Kidney glomerular epithelial cell (primary cell): ENCODE measurements around the gene SORCS1.

ENCODE experiments used
- DNase-seq: peaks from one replicate; lab custom pipeline; 2025; lab: John Stamatoyannopoulos, UW

The SORCS1 gene

DNA sequence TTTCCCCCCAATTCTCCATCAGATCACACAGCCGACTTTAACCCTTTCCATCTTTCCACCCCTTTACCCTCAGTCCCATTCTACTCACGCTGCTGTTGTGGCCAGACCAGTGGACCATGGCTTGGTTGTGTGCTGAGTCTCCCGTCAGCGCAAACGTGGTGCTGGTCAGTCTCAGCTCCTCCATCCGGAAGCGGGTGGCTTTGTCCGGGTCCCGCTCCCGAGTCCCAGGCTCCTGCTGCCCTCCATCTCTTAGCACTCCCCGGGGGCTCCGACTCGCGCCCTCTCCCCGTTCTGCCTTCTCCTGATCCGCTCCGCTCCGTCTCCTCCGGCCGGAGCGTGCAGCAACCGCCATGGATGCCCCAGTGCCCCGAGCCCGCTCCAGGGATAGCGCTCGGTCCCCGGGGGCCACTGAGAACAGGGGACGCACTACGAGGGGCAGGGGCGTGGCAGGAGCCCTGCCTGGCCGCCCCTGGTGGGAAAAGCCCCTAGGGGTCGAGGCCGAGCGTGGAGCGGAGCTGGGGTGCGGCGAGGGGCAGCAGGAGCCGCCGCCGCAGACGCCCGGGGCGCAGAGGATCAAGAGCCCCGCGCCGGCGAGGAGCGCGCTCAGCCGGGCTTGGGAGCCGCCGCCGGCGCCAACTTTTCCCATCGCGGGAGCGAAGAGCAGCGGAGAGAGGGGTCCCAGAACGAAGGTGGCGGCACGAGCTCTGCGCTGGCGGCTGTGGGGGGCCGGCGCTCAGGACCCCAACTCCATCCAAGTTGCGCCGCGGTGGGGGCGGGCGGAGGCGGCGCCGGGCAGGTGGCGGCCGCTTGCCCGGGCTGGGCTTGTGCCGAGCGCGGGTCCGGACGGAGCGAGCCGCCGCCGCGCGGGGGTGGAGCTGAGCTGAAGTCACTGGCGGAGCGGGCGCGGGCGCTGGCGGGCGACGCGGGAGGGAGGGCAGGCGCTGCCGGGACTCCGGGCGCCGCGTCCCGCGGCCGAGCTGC is at the start of gene SORCS1:
SORCS1 (minus strand) TSS at position 826 of the 981 bp plus-strand sequence.
- DNase-seq = no peak

DNA sequence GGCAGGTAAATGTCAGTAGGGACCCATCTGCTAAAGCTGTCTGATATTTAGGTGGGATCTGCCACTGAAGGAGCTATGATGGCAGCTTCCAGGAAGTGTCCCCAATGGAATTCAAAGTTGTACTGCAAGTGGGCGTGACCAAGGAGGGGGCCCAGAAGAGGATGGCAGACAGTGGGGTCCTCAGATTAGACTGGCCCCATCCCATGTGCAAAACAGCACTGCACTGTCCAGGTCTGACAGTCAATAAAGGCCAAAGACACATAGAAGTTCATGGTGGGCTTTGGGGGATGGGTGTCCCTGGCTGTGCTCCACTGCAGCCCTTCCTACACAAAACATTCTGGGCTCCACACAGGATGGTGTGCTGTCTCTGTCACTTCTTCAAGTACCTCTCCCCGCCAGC is 49.8 kb upstream of the SORCS1 start:
- DNase-seq = no peak

DNA sequence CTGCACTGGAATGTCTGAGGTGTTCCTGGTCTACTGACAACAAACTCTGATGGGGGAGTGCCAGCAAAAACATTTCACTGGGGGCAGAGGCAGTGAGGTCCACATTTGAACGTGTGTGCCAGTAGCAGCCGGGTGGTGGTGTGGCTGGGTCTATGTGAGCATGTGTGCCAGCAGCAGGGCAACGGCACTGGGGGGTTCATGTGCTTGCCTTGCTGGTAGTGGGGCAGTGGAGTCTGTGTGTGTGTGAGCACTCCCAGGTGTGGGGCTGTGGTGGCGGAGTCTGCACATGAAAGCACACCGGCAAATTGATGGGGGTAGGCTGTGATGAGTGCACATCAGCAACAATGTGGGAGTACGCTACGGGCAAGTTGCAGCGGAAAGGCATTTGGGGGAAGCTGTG is 49.4 kb upstream of the SORCS1 start:
- no peak for DNase-seq

DNA sequence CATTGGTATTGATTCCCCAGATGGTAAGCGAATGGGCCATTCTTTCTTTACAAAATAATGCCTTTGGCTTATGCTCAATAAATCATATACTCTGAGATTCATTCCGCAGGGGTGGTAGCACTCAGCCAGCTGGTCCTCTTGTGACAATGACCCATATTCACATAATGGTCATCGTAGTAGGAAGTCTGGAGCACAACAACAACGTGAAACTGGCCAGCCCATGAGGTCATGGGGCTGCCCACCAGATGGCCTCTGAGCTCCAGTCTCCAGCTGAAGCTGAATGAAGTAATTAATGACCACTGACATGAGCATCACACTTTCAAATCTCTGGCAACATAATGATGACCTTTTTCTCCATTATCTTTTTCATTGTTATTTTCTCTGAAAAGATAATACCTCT is 42.3 kb upstream of the SORCS1 start:
- no peak for DNase-seq

DNA sequence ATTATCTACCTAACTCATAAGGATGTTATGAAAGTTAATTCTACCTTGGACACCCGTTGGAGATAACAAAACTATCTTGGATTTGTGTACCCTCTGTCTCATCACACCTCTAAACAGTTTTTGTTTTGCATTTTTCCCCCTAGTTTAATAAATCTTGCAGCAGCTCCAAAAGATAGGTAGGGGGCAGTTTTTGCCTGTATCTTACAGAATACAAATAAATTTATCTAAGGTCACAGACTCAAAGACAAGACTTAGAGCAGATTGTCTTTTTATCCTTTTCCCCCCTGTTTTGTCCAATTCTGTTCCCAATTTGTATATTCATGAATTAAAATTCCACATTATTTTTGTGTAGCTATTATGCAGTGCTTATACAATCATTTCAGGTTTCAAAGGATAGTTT is 5.0 kb upstream of the SORCS1 start:
- no peak for DNase-seq

DNA sequence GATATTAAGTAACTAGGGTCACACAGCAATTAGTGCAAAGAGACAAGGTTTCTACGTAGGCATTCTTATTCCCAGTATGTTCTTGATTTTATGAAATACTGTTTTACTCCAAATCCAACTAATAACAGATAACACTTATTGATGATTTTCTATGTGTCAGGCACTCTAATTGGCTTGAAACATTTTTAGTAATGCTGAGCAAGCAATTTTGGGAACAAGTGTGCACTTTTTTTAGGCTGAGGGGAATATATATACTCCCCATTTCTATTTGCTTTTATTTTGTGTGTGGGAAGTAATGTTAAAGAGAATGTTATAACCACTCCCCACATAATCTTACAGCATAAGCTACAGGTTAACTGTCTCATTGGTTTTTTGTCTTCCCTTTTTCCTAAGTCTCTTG is 4.2 kb upstream of the SORCS1 start:
- no peak for DNase-seq

DNA sequence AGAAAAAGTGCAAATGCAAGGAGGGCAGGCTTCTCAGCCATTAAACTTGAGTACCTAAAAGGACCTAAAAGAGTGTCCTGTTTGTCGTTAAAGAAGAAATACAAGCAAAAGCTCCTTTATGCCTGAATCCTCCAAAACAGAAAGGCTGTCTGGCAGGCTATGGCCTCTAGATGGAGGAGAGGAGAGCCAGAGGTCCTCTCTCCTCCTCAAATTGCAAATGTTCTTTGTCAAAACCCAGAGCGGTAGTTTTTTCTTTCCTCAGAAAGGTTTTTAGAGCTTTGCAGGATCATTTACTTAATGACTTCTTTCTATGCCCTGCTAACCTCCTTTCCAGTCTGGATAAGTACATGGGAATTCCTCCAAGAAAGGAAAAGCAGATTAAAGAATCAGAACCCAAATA is 1.9 kb upstream of the SORCS1 start:
- DNase-seq = no peak

GRCh38 chr10:107164992-107165391 is 486 bp upstream of the SORCS1 start:
- DNase-seq = no peak

DNA sequence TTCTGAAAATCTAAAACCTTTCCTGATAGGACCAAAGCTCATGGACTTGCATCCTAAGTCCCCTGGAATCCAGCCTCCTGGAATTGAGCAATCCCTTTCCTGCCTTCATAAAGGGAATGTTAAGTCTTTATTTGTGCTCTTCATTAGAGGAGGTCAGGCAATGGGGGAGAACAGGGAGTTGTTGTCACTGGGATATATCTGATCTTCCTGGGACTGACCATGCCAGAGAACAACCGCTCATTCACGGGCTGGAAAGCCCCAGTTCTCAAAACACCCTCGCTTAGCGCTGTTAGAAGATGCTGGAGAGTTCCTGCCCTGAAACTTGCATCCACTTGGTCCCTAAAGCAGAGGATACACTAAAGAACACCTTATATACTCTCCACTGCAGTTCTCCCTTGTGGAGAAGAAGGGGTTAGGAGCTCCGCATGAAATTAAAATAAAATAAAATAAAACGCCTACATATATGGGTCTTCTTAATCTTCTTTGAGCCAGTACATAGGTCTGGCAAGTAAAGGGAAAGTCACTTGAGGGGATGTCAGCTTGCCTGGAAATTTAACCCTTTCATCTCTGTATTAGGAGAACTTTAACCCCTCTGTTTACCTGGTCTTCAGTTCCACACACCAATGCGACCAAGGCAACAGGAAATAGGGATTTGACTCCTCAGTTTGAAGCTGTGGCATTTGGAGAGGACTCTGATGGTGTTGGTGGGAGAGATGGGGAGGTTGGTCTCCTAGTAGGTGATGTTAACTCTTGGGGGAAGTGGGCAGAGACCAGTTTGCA is 1.2 kb downstream of the SORCS1 start:
- DNase-seq = no peak

- DNase-seq = no peak
Measured at GRCh38 chr10:107160866-107161265, 3.6 kb downstream of the SORCS1 start.

- no peak for DNase-seq
Measured at GRCh38 chr10:107159871-107160270, 4.6 kb downstream of the SORCS1 start.

DNA sequence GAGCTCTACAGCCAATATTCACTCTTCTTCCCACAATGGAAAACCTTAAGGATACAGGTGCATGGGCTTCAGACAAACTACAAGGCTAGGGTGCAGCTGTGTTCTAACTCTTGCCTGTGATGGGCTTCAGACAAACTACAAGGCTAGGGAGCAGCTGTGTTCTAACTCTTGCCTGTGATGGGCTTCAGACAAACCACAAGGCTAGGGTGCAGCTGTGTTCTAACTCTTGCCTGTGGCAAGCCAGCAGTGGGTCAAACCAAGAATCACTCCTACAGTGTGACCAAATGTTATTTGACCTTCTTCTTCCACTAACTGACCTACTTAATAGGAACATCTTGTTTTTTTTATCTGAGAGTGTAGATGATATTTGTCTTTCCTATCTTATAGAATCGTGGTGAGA is 7.4 kb downstream of the SORCS1 start:
- no peak for DNase-seq

- no peak for DNase-seq
Measured at GRCh38 chr10:107152087-107152486, 12.4 kb downstream of the SORCS1 start.

GRCh38 chr10:107148906-107149305 is 15.6 kb downstream of the SORCS1 start:
- DNase-seq = no peak

- DNase-seq = no peak
Measured at GRCh38 chr10:107144490-107144889, 20.0 kb downstream of the SORCS1 start.

GRCh38 chr10:107141524-107142061 is 22.9 kb downstream of the SORCS1 start:
- DNase-seq = no peak

GRCh38 chr10:107139237-107139636 is 25.3 kb downstream of the SORCS1 start:
- DNase-seq = no peak

- no peak for DNase-seq
Measured at GRCh38 chr10:107133656-107134055, 30.9 kb downstream of the SORCS1 start.

DNA sequence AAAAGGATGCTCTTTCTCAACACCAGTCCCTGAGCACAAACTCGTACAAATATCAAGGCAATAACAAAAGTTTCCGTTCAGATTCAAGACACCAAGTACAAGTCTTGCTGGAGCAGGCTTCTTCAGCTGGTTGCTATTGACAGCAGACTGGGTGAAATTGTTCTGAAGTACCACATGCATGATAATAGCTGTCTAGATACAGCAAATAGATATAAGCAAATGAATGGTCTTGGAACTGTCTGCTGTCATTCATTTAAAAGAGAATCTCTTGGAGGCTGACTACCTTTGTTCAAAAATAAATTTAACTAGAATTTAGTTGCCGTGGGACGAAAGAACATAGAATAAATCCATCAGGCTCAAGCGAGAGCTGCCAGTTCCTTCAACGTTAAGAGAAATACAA is 35.5 kb downstream of the SORCS1 start:
- DNase-seq = no peak

GRCh38 chr10:107126512-107127065 is 37.9 kb downstream of the SORCS1 start:
- DNase-seq = no peak

GRCh38 chr10:107122703-107123102 is 41.8 kb downstream of the SORCS1 start:
- no peak for DNase-seq

- no peak for DNase-seq
Measured at GRCh38 chr10:107118866-107119265, 45.6 kb downstream of the SORCS1 start.
